ENCODE measurements around the gene NHLH1. TPM values are rescaled to one million over a fixed set of nuclear protein-coding genes. Genes with fewer than 3 reads are reported as not detected.

Gene NHLH1
- total RNA-seq, 1 experiment from 2014 or later, result 0.12 TPM

GRCh38 chr1:160419838-160420169 lies 52.9 kb downstream of the NHLH1 start:
- ChIA-PET POLR2A (no interaction called here), CTCF (interaction anchor here (1.0 to 11.5 kb wide), 6 partner anchors 42 to 186 kb away, joined by 4 to 214 read pairs (median 8); no protein-coding TSS in a partner anchor)
- Mint-ChIP-seq H3K27ac (ENCODE audit: low read depth, unreplicated experiment) (no peak overlapping the region), H3K27me3 (ENCODE audit: insufficient read depth, unreplicated experiment) (peaks cover 11% of the 10 kb centered on the region), H3K36me3 (ENCODE audit: insufficient read depth, unreplicated experiment) (no peaks in the 10 kb centered on the region), H3K4me1 (ENCODE audit: insufficient read depth, unreplicated experiment) (peaks cover 4% of the 10 kb centered on the region), H3K4me3 (ENCODE audit: unreplicated experiment) (no peak overlapping the region), H3K9me3 (ENCODE audit: unreplicated experiment) (no peaks in the 10 kb centered on the region)
- TF ChIP-seq, protein P1, sequence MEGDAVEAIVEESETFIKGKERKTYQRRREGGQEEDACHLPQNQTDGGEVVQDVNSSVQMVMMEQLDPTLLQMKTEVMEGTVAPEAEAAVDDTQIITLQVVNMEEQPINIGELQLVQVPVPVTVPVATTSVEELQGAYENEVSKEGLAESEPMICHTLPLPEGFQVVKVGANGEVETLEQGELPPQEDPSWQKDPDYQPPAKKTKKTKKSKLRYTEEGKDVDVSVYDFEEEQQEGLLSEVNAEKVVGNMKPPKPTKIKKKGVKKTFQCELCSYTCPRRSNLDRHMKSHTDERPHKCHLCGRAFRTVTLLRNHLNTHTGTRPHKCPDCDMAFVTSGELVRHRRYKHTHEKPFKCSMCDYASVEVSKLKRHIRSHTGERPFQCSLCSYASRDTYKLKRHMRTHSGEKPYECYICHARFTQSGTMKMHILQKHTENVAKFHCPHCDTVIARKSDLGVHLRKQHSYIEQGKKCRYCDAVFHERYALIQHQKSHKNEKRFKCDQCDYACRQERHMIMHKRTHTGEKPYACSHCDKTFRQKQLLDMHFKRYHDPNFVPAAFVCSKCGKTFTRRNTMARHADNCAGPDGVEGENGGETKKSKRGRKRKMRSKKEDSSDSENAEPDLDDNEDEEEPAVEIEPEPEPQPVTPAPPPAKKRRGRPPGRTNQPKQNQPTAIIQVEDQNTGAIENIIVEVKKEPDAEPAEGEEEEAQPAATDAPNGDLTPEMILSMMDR (IDR thresholded peaks at IDR 0.05; ENCODE audit: unreplicated experiment), result no peak
- no TSS peak for BruUV-seq (replicated peaks)
- intact Hi-C loops (cut with micrococcal nuclease), result loop anchor here (5.0 to 10.0 kb wide), 2 partner anchors 128 to 255 kb away; no protein-coding TSS in a partner anchor
- no peak for DNase-seq (ENCODE audit: unreplicated experiment)

DNA sequence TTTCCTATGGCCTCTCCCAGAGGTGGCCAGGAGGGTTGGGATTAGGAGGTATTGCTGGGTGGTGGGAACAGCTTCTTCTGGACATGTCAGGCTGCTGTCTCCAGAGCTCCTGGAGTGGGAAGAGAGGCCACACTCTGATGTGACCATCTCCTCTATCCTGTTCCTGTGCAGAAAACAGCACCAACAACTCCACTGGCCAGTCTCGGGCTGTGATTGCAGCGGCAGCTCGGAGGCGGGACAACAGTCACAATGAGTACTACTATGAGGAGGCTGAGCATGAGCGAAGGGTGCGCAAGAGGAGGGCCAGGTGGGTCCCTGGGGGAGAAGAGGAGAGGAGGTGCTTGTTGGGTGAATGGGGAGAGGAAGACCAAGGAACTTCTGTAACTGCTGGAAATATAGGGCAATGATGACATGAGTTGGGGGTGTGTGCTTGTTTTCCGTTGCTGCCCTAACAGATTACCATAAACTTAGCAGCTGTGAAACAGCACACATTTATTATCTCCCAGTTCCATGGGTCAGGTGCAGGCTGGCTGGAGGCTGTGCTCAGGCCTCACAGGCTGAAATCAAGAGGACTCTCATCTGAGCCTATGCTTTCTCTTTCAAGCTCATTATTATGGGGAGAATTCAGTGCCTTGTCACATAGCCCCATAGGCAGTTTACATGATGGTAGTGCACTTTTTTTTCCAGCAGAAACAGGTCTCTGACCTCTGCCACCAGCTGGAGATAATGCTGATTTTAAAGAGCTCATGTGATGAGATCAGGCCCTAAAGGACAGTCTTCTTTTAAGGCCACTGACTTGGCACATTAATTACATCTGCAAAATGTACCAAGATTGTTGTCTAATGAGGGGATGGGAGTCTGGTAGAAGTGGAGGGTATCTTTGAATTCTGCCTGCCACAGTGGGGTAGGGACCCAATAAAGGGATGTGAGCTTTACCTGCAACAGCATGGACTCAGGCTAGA lies 54.3 kb downstream of the NHLH1 start:
- ChIA-PET CTCF (interaction anchor here (0.5 to 11.5 kb wide), 11 partner anchors 9 to 304 kb away, joined by 3 to 214 read pairs (median 5); no protein-coding TSS in a partner anchor), POLR2A (interaction anchor here (0.6 to 1.2 kb wide), 4 partner anchors 164 to 315 kb away, joined by 3 read pairs; no protein-coding TSS in a partner anchor)
- no peak overlapping the region for H3K27ac Mint-ChIP-seq (ENCODE audit: low read depth, unreplicated experiment)
- intact Hi-C loops (cut with micrococcal nuclease), result loop anchor here (10.0 kb wide), 1 partner anchor 254 kb away; no protein-coding TSS in a partner anchor
- H3K9me3 Mint-ChIP-seq (ENCODE audit: unreplicated experiment), result no peaks in the 10 kb centered on the region
- H3K4me1 Mint-ChIP-seq (ENCODE audit: insufficient read depth, unreplicated experiment), result no peaks in the 10 kb centered on the region
- peaks cover 11% of the 10 kb centered on the region for H3K27me3 Mint-ChIP-seq (ENCODE audit: insufficient read depth, unreplicated experiment)
- no peak for DNase-seq (ENCODE audit: unreplicated experiment)
- H3K36me3 Mint-ChIP-seq (ENCODE audit: insufficient read depth, unreplicated experiment), result no peaks in the 10 kb centered on the region
- H3K4me3 Mint-ChIP-seq (ENCODE audit: unreplicated experiment), result no peak overlapping the region
- TF ChIP-seq, protein P1 (IDR thresholded peaks at IDR 0.05; ENCODE audit: unreplicated experiment), result no peak
- no TSS peak for BruUV-seq (replicated peaks)

- Mint-ChIP-seq H3K27ac (ENCODE audit: low read depth, unreplicated experiment) (no peak overlapping the region), H3K27me3 (ENCODE audit: insufficient read depth, unreplicated experiment) (peaks cover 11% of the 10 kb centered on the region), H3K36me3 (ENCODE audit: insufficient read depth, unreplicated experiment) (no peaks in the 10 kb centered on the region), H3K4me1 (ENCODE audit: insufficient read depth, unreplicated experiment) (no peaks in the 10 kb centered on the region), H3K9me3 (ENCODE audit: unreplicated experiment) (no peaks in the 10 kb centered on the region), H3K4me3 (ENCODE audit: unreplicated experiment) (no peak overlapping the region)
- no TSS peak for BruUV-seq (replicated peaks)
- TF ChIP-seq, protein P1 (IDR thresholded peaks at IDR 0.05; ENCODE audit: unreplicated experiment), result no peak
- intact Hi-C loops (cut with micrococcal nuclease), result loop anchor here (10.0 kb wide), 1 partner anchor 253 kb away; no protein-coding TSS in a partner anchor
- CTCF ChIA-PET, result interaction anchor here (0.7 to 11.5 kb wide), 5 partner anchors 9 to 186 kb away, joined by 5 to 214 read pairs (median 6); no protein-coding TSS in a partner anchor
- DNase-seq (ENCODE audit: unreplicated experiment), result no peak
- POLR2A ChIA-PET, result interaction anchor here (0.6 to 1.2 kb wide), 3 partner anchors 165 to 192 kb away, joined by 3 read pairs; no protein-coding TSS in a partner anchor
Measured at GRCh38 chr1:160421881-160422280, 55.0 kb downstream of the NHLH1 start.

Other genes with a start within 250 kb of the NHLH1 start
- not detected in 2 replicates for gene ATP1A4, start 215.5 kb upstream of the NHLH1 start, total RNA-seq (2022)
- gene CASQ1, start 176.5 kb upstream of the NHLH1 start, total RNA-seq (2022), result not detected in 2 replicates
- gene PEA15, start 161.7 kb upstream of the NHLH1 start, total RNA-seq (2022), result 183 and 198 TPM in 2 replicates
- gene DCAF8, start 104.5 kb upstream of the NHLH1 start, total RNA-seq (2022), result 181 and 208 TPM in 2 replicates
- gene PEX19, start 81.9 kb upstream of the NHLH1 start, total RNA-seq (2022), result 61.2 and 73.2 TPM in 2 replicates
- 273 and 353 TPM in 2 replicates for gene COPA, start 23.8 kb upstream of the NHLH1 start, total RNA-seq (2022)
- gene NCSTN, start 23.7 kb upstream of the NHLH1 start, total RNA-seq (2022), result 125 and 129 TPM in 2 replicates
- 0.26 and 0.27 TPM in 2 replicates for gene VANGL2, start 33.5 kb downstream of the NHLH1 start, total RNA-seq (2022)
- not detected in 2 replicates for gene SLAMF6, start 156.2 kb downstream of the NHLH1 start, total RNA-seq (2022)
- not detected in 2 replicates for gene CD84, start 212.4 kb downstream of the NHLH1 start, total RNA-seq (2022)

Measured in MCF 10A (cell line).